C4-2B (cell line): ENCODE data around the gene LRP1-AS.

ENCODE experiments used
- H3K27ac ChIP-seq: fragments of 450-650 bp; 2 replicates; pipeline ENCODE4 v1.5.1; 2017
- ZFX ChIP-seq: fragments of 450-650 bp; IDR thresholded peaks from 2 replicates; pipeline ENCODE4 v1.6.1; 2017
- TF ChIP-seq, protein P1 (sequence below): fragments of 450-650 bp; conservative IDR thresholded peaks from 2 replicates; pipeline ENCODE4 v1.5.1; 2017; ENCODE audit warnings: mild to moderate bottlenecking

The LRP1-AS gene

GRCh38 chr12:57192920-57193319 is 45.5 kb upstream of the LRP1-AS start:
- no peak overlapping the region for H3K27ac ChIP-seq
- TF ChIP-seq, protein P1, sequence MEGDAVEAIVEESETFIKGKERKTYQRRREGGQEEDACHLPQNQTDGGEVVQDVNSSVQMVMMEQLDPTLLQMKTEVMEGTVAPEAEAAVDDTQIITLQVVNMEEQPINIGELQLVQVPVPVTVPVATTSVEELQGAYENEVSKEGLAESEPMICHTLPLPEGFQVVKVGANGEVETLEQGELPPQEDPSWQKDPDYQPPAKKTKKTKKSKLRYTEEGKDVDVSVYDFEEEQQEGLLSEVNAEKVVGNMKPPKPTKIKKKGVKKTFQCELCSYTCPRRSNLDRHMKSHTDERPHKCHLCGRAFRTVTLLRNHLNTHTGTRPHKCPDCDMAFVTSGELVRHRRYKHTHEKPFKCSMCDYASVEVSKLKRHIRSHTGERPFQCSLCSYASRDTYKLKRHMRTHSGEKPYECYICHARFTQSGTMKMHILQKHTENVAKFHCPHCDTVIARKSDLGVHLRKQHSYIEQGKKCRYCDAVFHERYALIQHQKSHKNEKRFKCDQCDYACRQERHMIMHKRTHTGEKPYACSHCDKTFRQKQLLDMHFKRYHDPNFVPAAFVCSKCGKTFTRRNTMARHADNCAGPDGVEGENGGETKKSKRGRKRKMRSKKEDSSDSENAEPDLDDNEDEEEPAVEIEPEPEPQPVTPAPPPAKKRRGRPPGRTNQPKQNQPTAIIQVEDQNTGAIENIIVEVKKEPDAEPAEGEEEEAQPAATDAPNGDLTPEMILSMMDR = no peak
- TF ChIP-seq ZFX = no peak

GRCh38 chr12:57191410-57191809 is 44.0 kb upstream of the LRP1-AS start:
- no peak overlapping the region for H3K27ac ChIP-seq
- TF ChIP-seq, protein P1 = no peak
- no peak for TF ChIP-seq ZFX

GRCh38 chr12:57190821-57191220 is 43.4 kb upstream of the LRP1-AS start:
- no peak for TF ChIP-seq ZFX
- TF ChIP-seq, protein P1 = no peak

GRCh38 chr12:57190037-57190436 is 42.6 kb upstream of the LRP1-AS start:
- no peak overlapping the region for H3K27ac ChIP-seq
- TF ChIP-seq ZFX = no peak

More at GRCh38 chr12:57190821-57191220, 43.4 kb upstream of the LRP1-AS start:
- H3K27ac ChIP-seq = no peak overlapping the region

DNA sequence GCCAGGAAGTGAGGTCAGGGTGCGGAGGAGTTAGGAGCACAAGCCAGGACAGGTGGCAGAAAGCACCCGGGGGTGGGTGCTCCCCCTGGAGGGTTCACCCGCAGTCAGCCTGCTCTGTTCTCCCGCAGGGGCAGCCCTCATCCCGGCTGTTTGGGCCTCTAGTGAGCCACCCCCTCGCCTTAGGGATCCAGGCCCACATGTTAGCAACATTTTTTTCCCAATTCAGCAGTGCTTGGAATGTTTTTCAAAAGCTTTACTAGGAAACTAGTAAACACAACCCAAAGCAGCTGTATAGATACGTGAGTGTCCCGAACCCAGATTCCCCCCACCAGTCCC is 40.6 kb upstream of the LRP1-AS start:
- TF ChIP-seq ZFX = no peak
- TF ChIP-seq, protein P1 = no peak
- H3K27ac ChIP-seq = no peak overlapping the region

DNA sequence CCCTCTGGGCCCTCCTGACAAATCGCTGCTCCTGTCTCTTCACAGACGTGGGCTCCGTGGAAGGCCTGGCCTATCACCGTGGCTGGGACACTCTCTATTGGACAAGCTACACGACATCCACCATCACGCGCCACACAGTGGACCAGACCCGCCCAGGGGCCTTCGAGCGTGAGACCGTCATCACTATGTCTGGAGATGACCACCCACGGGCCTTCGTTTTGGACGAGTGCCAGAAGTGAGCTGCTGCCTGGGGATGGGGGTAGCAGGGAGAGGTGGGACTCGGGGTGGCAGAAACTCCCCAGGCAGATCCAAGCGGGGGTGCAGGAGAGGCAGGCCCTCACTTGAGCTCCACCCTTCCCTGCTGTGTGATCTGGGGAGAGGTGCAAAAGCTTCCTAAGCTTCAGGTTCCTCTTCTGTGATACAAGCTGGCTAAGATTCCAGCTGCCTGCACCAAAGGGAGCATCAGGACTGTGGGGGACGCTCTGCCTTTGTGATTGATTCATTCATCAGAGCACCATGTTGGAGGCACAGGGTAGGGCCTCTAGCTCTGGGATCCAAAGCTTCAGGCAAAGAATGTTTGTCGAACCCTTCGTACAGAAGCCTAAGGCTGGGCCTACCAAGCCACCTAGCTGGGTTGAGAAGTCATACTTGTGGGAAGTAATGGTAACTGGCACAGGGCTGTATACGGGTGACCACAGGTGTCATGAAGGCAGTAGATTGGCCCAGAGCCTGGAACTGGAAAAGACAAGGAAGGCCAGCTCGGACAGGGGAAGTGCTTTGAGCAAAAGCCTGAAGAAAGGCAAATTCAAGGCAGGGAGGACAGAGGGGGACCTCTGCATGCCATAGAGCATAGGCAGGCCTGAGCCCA is 40.0 kb upstream of the LRP1-AS start:
- no peak for TF ChIP-seq ZFX
- TF ChIP-seq, protein P1 = no peak
- H3K27ac ChIP-seq = no peak overlapping the region

DNA sequence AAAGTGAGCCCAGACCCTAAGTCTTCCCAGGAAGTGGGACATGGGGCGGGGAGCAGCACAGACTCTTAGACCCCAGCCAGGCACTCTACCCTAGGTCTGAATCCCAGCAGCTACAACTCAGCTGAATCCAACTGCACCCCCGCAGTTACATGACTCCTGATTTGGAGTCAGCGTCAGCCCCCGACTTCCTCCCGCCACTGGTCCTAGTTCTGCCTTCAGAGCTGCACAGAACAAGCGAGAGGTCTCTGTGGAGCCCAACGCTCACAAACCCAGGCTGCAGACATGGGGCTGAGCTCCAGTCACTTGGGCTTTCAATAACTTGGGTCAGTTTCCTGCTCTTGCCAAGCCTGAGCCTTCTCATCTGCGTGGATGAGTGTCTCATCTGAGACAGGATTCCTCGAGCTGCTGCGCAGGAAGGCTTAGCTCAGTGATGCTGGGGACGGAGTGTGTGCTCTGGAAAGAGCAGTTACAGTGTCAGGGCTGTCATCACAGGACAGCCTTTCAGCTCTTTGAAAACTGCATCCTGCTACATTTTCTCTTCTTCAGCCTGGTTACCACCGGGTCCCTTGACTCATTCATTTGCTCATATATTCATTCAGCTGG is 38.6 kb upstream of the LRP1-AS start:
- no peak for TF ChIP-seq ZFX
- TF ChIP-seq, protein P1 = no peak
- H3K27ac ChIP-seq = no peak overlapping the region

DNA sequence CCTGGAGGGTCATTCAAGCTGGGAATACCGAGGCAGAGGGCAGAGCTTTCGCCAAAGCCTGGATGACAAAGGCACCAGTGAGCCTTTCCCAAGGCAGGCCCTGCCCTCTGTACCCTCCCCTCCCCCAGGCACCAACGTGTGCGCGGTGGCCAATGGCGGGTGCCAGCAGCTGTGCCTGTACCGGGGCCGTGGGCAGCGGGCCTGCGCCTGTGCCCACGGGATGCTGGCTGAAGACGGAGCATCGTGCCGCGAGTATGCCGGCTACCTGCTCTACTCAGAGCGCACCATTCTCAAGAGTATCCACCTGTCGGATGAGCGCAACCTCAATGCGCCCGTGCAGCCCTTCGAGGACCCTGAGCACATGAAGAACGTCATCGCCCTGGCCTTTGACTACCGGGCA is 38.0 kb upstream of the LRP1-AS start:
- H3K27ac ChIP-seq = no peak overlapping the region

More for the DNA sequence above, 38.0 kb upstream of the LRP1-AS start:
- TF ChIP-seq, protein P1 = no peak
- TF ChIP-seq ZFX = no peak
